ENCODE measurements around the gene TMEM117. TPM values are rescaled to one million over a fixed set of nuclear protein-coding genes. Genes with fewer than 3 reads are reported as not detected.

TMEM117 gene
- total and polyA plus RNA-seq, 2 donors (not counting 1 experiment from before 2014, with no cell fraction given), result 2.0 to 10.4 TPM

DNA sequence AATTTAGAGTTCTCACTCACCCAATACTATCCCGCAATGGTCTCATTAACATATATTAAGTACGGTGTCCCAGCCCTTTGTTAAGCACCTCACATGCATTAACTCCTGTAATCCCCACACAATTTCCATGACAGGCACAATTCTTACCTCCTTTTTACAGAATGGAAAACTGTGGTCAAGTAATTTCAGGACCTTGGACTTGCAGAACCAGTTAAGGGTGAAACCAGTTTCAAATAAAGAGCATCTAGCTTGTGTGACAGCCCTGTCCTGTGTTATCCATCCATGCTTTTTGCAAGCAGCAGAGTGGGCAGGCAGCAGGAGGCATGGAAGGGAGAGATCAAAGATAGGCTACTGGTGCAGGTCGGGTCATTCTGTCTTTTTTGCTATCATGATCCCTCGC is 569.4 kb downstream of the TMEM117 start:
- TF ChIP-seq EZH2 (IDR thresholded peaks at IDR 0.05; ENCODE audit: borderline replicate concordance, insufficient read depth, low read depth, low read length, poor library complexity, severe bottlenecking), result no peak
- TF ChIP-seq, protein P1, sequence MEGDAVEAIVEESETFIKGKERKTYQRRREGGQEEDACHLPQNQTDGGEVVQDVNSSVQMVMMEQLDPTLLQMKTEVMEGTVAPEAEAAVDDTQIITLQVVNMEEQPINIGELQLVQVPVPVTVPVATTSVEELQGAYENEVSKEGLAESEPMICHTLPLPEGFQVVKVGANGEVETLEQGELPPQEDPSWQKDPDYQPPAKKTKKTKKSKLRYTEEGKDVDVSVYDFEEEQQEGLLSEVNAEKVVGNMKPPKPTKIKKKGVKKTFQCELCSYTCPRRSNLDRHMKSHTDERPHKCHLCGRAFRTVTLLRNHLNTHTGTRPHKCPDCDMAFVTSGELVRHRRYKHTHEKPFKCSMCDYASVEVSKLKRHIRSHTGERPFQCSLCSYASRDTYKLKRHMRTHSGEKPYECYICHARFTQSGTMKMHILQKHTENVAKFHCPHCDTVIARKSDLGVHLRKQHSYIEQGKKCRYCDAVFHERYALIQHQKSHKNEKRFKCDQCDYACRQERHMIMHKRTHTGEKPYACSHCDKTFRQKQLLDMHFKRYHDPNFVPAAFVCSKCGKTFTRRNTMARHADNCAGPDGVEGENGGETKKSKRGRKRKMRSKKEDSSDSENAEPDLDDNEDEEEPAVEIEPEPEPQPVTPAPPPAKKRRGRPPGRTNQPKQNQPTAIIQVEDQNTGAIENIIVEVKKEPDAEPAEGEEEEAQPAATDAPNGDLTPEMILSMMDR (IDR thresholded peaks at IDR 0.05), result no peak
- Histone ChIP-seq H3K4me1 (ENCODE audit: control insufficient read depth in 2 of 2, insufficient read depth in 2 of 2, low read length in 2 of 2) (no peaks in the 10 kb centered on the region), H3K4me3 (ENCODE audit: control extremely low read depth in 1 of 5, extremely low read depth in 1 of 5, insufficient read depth in 1 of 5, low read depth in 2 of 5, low read length in 4 of 5) (no peak overlapping the region), H2AFZ (ENCODE audit: insufficient read depth, low read depth, low read length, poor library complexity, severe bottlenecking) (no peak overlapping the region), H3K36me3 (replicated peaks in 1 of 2; ENCODE audit: control extremely low read depth in 1 of 2, control insufficient read depth in 1 of 2, extremely low read depth in 1 of 2, insufficient read depth in 2 of 2, low read length in 1 of 2) (no peaks in the 10 kb centered on the region), H3K27ac (ENCODE audit: low read length in 2 of 2) (no peak overlapping the region), H4K20me1 (ENCODE audit: control insufficient read depth, insufficient read depth, low read length, poor library complexity, severe bottlenecking) (no peaks in the 10 kb centered on the region), H3K27me3 (replicated peaks in 1 of 4; ENCODE audit: control extremely low read depth in 1 of 4, control insufficient read depth in 3 of 4, insufficient read depth in 4 of 4, low read length in 3 of 4) (no peaks in the 10 kb centered on the region), H3K9ac (ENCODE audit: low read length) (no peak overlapping the region), H3K4me2 (replicated peaks; ENCODE audit: low read depth, low read length, poor library complexity, severe bottlenecking) (no peak overlapping the region), H3K9me3 (ENCODE audit: control extremely low read depth in 1 of 3, control insufficient read depth in 2 of 3, insufficient read depth in 1 of 3, low read length in 2 of 3) (no peaks in the 10 kb centered on the region), H3K79me2 (ENCODE audit: control insufficient read depth, insufficient read depth, low read length) (no peaks in the 10 kb centered on the region)
- WGBS (ENCODE audit: insufficient coverage), result 20% methylated on average over 1 of the region's 4 CpGs
- no peaks in the 10 kb centered on the region for H3K4me1 Mint-ChIP-seq
- H3K27me3 Mint-ChIP-seq, result peaks cover 12% of the 10 kb centered on the region
- no peak overlapping the region for H3K27ac Mint-ChIP-seq
- CTCF ChIA-PET, result no interaction called here
- H3K9me3 Mint-ChIP-seq (ENCODE audit: insufficient read depth), result no peaks in the 10 kb centered on the region
- intact Hi-C loops (cut with micrococcal nuclease), result no loop called here
- POLR2A ChIA-PET, result no interaction called here
- DNase-seq (no peak), ATAC-seq (ENCODE audit: low read depth) (no peak)
- H3K4me3 Mint-ChIP-seq, result no peak overlapping the region

DNA sequence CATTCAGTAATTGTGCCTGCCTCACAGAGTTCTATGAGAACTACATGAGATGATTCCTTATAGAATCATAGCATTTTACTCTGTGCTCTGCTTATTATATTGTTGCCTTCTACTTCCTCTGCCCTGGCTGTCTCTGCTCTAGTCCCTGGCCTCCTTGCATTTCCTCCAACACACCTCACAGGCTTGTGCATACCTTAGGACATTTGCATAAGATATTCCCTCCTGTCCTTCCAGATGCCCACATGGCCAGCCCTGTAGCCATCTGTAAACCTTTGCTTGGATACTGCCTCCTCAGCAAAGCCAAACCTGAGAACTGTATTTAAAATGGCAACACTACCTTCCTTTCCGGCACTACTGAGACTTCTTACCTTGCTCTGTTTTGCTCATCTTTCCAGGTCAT is 586.7 kb downstream of the TMEM117 start:
- H3K27ac ChIP-seq (ENCODE audit: low read length in 2 of 2), result no peak overlapping the region
- no peaks in the 10 kb centered on the region for H3K36me3 ChIP-seq (replicated peaks in 1 of 2; ENCODE audit: control extremely low read depth in 1 of 2, control insufficient read depth in 1 of 2, extremely low read depth in 1 of 2, insufficient read depth in 2 of 2, low read length in 1 of 2)
- H3K27me3 ChIP-seq (replicated peaks in 1 of 4; ENCODE audit: control extremely low read depth in 1 of 4, control insufficient read depth in 3 of 4, insufficient read depth in 4 of 4, low read length in 3 of 4), result no peaks in the 10 kb centered on the region
- Mint-ChIP-seq H3K4me3 (no peak overlapping the region), H3K27me3 (peaks cover 3% of the 10 kb centered on the region), H3K27ac (no peak overlapping the region), H3K9me3 (ENCODE audit: insufficient read depth) (no peaks in the 10 kb centered on the region), H3K4me1 (no peaks in the 10 kb centered on the region)
- POLR2A ChIA-PET, result no interaction called here
- no peak overlapping the region for H3K4me2 ChIP-seq (replicated peaks; ENCODE audit: low read depth, low read length, poor library complexity, severe bottlenecking)
- H3K79me2 ChIP-seq (ENCODE audit: control insufficient read depth, insufficient read depth, low read length), result no peaks in the 10 kb centered on the region
- no peak for DNase-seq
- intact Hi-C loops (cut with micrococcal nuclease), result no loop called here
- TF ChIP-seq, protein P1 (IDR thresholded peaks at IDR 0.05), result no peak
- no peak for TF ChIP-seq EZH2 (IDR thresholded peaks at IDR 0.05; ENCODE audit: borderline replicate concordance, insufficient read depth, low read depth, low read length, poor library complexity, severe bottlenecking)
- H3K4me3 ChIP-seq (ENCODE audit: control extremely low read depth in 1 of 5, extremely low read depth in 1 of 5, insufficient read depth in 1 of 5, low read depth in 2 of 5, low read length in 4 of 5), result no peak overlapping the region
- CTCF ChIA-PET, result no interaction called here
- H4K20me1 ChIP-seq (ENCODE audit: control insufficient read depth, insufficient read depth, low read length, poor library complexity, severe bottlenecking), result no peaks in the 10 kb centered on the region
- no peak overlapping the region for H2AFZ ChIP-seq (ENCODE audit: insufficient read depth, low read depth, low read length, poor library complexity, severe bottlenecking)
- no peaks in the 10 kb centered on the region for H3K4me1 ChIP-seq (ENCODE audit: control insufficient read depth in 2 of 2, insufficient read depth in 2 of 2, low read length in 2 of 2)
- no peak for ATAC-seq (ENCODE audit: low read depth)
- H3K9me3 ChIP-seq (ENCODE audit: control extremely low read depth in 1 of 3, control insufficient read depth in 2 of 3, insufficient read depth in 1 of 3, low read length in 2 of 3), result no peaks in the 10 kb centered on the region
- no CpG with 5 or more reads among the region's 1 CpG for WGBS (ENCODE audit: insufficient coverage)
- H3K9ac ChIP-seq (ENCODE audit: low read length), result no peak overlapping the region

Data from B cell (primary cell).